Measurements from ENCODE around the gene ADK. TPM values are rescaled to one million over a fixed set of nuclear protein-coding genes. Genes with fewer than 3 reads are reported as not detected.

ADK gene
- total and polyA plus RNA-seq, 2 experiments from 2014 or later, result 46.7 to 53.7 TPM

DNA sequence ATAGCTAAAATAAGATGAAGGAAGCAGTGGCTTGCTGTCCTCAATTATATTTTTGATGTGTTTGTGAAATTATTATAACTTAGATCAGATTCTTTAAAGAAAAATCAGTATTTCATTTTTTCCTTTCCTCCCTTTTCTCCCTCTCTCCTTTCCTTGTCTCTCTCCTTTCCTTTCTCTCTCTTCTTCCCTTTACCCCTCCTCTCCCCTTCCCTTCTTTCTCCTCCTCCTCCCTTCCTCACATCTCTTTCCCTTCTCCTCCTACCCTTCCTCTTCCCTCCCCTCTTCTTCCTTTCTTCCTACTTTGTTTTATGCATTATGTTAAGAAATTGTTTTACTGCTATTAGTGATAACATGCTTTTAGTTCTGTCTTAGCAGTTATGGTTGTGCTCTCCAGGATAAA is 171.5 kb downstream of the ADK start:
- Histone ChIP-seq H3K79me2 (peaks cover 2% of the 10 kb centered on the region), H4K20me1 (ENCODE audit: insufficient read depth, poor library complexity, severe bottlenecking) (no peaks in the 10 kb centered on the region), H2AFZ (no peak overlapping the region), H3K27ac (no peak overlapping the region), H3K9me2 (replicated peaks; ENCODE audit: insufficient read depth) (no peaks in the 10 kb centered on the region), H3K4me2 (no peak overlapping the region), H3K36me3 (replicated peaks; ENCODE audit: insufficient read depth, low read depth) (no peaks in the 10 kb centered on the region), H3K9me3 (ENCODE audit: low read depth) (peaks cover 13% of the 10 kb centered on the region), H3K4me1 (ENCODE audit: insufficient read depth) (no peaks in the 10 kb centered on the region), H3K4me3 (no peak overlapping the region), H3K27me3 (no peaks in the 10 kb centered on the region)
- TF ChIP-seq EZH2phosphoT487 (IDR thresholded peaks at IDR 0.05; ENCODE audit: low read depth, severe bottlenecking, unreplicated experiment), result no peak
- no peak for TF ChIP-seq EZH2 (IDR thresholded peaks at IDR 0.05; ENCODE audit: borderline replicate concordance)
- TF ChIP-seq, protein P1, sequence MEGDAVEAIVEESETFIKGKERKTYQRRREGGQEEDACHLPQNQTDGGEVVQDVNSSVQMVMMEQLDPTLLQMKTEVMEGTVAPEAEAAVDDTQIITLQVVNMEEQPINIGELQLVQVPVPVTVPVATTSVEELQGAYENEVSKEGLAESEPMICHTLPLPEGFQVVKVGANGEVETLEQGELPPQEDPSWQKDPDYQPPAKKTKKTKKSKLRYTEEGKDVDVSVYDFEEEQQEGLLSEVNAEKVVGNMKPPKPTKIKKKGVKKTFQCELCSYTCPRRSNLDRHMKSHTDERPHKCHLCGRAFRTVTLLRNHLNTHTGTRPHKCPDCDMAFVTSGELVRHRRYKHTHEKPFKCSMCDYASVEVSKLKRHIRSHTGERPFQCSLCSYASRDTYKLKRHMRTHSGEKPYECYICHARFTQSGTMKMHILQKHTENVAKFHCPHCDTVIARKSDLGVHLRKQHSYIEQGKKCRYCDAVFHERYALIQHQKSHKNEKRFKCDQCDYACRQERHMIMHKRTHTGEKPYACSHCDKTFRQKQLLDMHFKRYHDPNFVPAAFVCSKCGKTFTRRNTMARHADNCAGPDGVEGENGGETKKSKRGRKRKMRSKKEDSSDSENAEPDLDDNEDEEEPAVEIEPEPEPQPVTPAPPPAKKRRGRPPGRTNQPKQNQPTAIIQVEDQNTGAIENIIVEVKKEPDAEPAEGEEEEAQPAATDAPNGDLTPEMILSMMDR (IDR thresholded peaks at IDR 0.05; ENCODE audit: poor library complexity), result no peak
- DNase-seq (ENCODE audit: low spot score), result no peak

DNA sequence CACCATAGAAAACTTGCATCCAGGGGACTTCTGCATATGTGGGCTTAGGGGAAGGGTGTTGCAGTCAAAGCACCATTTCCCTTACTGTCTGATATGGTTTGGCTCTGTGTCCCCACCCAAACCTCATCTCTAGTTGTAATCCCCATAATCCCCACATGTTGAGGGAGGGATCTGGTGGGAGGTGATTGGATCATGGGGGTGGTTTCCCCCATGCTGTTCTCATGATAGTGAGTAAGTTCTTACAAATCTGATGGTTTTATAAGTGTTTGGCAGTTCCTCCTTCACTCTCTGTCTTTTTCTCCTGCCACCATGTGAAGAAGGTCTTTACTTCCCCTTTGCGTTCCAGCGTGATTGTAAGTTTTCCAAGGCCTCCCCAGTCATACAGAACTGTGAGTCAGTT is 177.4 kb downstream of the ADK start:
- no peaks in the 10 kb centered on the region for H3K9me2 ChIP-seq (replicated peaks; ENCODE audit: insufficient read depth)
- no peak overlapping the region for H3K4me2 ChIP-seq
- no peaks in the 10 kb centered on the region for H3K36me3 ChIP-seq (replicated peaks; ENCODE audit: insufficient read depth, low read depth)
- no peaks in the 10 kb centered on the region for H4K20me1 ChIP-seq (ENCODE audit: insufficient read depth, poor library complexity, severe bottlenecking)
- H3K4me3 ChIP-seq, result no peak overlapping the region
- WGBS (ENCODE audit: low lambda C conversion rate, missing lambda C conversion rate), result 96% methylated on average over 2 of the region's 2 CpGs
- H3K27ac ChIP-seq, result no peak overlapping the region
- TF ChIP-seq, protein P1 (IDR thresholded peaks at IDR 0.05; ENCODE audit: poor library complexity), result no peak
- TF ChIP-seq EZH2phosphoT487 (IDR thresholded peaks at IDR 0.05; ENCODE audit: low read depth, severe bottlenecking, unreplicated experiment) (no peak), EZH2 (IDR thresholded peaks at IDR 0.05; ENCODE audit: borderline replicate concordance) (no peak)
- peaks cover 2% of the 10 kb centered on the region for H3K79me2 ChIP-seq
- no peaks in the 10 kb centered on the region for H3K9me3 ChIP-seq (ENCODE audit: low read depth)
- no peaks in the 10 kb centered on the region for H3K27me3 ChIP-seq
- H2AFZ ChIP-seq, result no peak overlapping the region
- DNase-seq (ENCODE audit: low spot score), result no peak
- no peaks in the 10 kb centered on the region for H3K4me1 ChIP-seq (ENCODE audit: insufficient read depth)

DNA sequence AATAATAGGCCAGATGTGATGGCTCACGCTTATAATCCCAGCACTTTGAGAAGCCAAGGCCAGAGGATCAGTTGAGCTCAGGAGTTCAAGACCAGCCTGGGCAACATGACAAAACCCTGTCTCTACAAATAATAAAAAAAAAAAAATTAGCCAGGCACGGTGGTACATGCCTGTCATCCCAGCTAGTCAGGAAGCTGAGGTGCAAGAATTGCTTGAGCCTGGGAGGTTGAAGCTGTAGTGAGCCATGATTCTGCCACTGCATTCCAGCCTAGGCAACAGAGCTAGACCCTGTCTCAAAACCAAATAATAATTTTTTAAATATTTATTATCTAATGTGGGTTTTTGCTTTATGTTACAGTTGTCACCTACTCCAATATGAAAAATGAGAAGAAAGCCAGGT is 178.9 kb downstream of the ADK start:
- Histone ChIP-seq H3K4me3 (no peak overlapping the region), H3K4me2 (no peak overlapping the region), H3K9me2 (replicated peaks; ENCODE audit: insufficient read depth) (no peaks in the 10 kb centered on the region), H3K36me3 (replicated peaks; ENCODE audit: insufficient read depth, low read depth) (no peaks in the 10 kb centered on the region), H3K9me3 (ENCODE audit: low read depth) (no peaks in the 10 kb centered on the region), H3K27ac (no peak overlapping the region), H3K79me2 (peaks cover 2% of the 10 kb centered on the region), H2AFZ (no peak overlapping the region), H3K27me3 (no peaks in the 10 kb centered on the region), H4K20me1 (ENCODE audit: insufficient read depth, poor library complexity, severe bottlenecking) (no peaks in the 10 kb centered on the region), H3K4me1 (ENCODE audit: insufficient read depth) (no peaks in the 10 kb centered on the region)
- TF ChIP-seq EZH2phosphoT487 (IDR thresholded peaks at IDR 0.05; ENCODE audit: low read depth, severe bottlenecking, unreplicated experiment), result no peak
- TF ChIP-seq, protein P1 (IDR thresholded peaks at IDR 0.05; ENCODE audit: poor library complexity), result no peak
- TF ChIP-seq EZH2 (IDR thresholded peaks at IDR 0.05; ENCODE audit: borderline replicate concordance), result no peak
- no peak for DNase-seq (ENCODE audit: low spot score)
- 80% methylated on average over 2 of the region's 2 CpGs for WGBS (ENCODE audit: low lambda C conversion rate, missing lambda C conversion rate)

DNA sequence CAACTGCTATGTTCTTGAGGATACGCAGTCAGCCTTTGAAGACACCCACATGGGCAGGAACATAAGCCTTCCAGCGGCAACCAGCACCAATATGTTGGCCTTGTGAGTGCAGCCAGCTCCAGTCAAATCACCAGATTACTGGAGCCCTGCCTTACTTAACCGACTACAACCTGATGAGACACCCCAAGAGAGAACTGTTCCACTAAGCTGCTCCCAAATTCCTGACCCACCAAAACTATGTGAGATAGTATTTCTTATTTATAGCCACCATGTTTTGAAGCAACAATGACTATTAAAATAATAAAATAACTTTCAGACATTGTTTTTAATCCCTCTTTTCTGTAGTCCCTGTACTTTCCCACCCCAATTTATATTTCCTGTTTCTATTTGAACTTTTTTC is 179.6 kb downstream of the ADK start:
- no peak for DNase-seq (ENCODE audit: low spot score)
- H3K4me1 ChIP-seq (ENCODE audit: insufficient read depth), result no peaks in the 10 kb centered on the region
- H3K27me3 ChIP-seq, result no peaks in the 10 kb centered on the region
- H4K20me1 ChIP-seq (ENCODE audit: insufficient read depth, poor library complexity, severe bottlenecking), result no peaks in the 10 kb centered on the region
- no peaks in the 10 kb centered on the region for H3K9me3 ChIP-seq (ENCODE audit: low read depth)
- H3K79me2 ChIP-seq, result peaks cover 2% of the 10 kb centered on the region
- H2AFZ ChIP-seq, result no peak overlapping the region
- no peaks in the 10 kb centered on the region for H3K9me2 ChIP-seq (replicated peaks; ENCODE audit: insufficient read depth)
- TF ChIP-seq EZH2 (IDR thresholded peaks at IDR 0.05; ENCODE audit: borderline replicate concordance), result no peak
- no peak for TF ChIP-seq EZH2phosphoT487 (IDR thresholded peaks at IDR 0.05; ENCODE audit: low read depth, severe bottlenecking, unreplicated experiment)
- TF ChIP-seq, protein P1 (IDR thresholded peaks at IDR 0.05; ENCODE audit: poor library complexity), result no peak
- WGBS (ENCODE audit: low lambda C conversion rate, missing lambda C conversion rate), result 97% methylated on average over 3 of the region's 3 CpGs
- no peak overlapping the region for H3K4me3 ChIP-seq
- no peak overlapping the region for H3K4me2 ChIP-seq
- no peak overlapping the region for H3K27ac ChIP-seq
- H3K36me3 ChIP-seq (replicated peaks; ENCODE audit: insufficient read depth, low read depth), result no peaks in the 10 kb centered on the region
